ENCODE results near the gene OPALIN.

OPALIN gene, protein sequence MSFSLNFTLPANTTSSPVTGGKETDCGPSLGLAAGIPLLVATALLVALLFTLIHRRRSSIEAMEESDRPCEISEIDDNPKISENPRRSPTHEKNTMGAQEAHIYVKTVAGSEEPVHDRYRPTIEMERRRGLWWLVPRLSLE

GRCh38 chr10:96358851-96359540 is at the start of gene OPALIN:
Gene OPALIN, minus strand, starts transcription at chr10:96359002. Its CDS starts 106 bp downstream, at chr10:96358896.
- FAIRE-seq (no peak), DNase-seq (ENCODE audit: extremely low spot score, insufficient read length, low read depth) (no peak)

DNA sequence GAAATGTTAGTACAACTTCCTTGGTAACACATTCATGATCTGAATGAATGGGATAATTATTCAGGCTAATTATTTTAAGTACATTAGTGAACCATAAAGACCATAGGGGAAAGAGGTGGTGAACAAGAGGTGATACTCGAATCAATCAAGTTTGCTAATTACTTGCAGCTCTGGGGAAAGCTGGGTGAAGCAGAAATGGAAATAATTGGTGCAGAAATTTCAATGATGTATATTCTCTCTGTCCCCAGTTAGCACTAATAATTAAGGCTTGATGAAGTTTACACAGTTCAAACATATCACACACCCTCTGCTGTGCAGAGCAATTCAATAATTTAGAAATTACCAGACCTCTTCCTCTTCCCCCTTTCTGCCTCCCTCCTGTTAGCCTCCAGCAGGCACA is 49.4 kb upstream of the OPALIN start:
- no peak for FAIRE-seq
- DNase-seq (ENCODE audit: extremely low spot score, insufficient read length, low read depth) = no peak

DNA sequence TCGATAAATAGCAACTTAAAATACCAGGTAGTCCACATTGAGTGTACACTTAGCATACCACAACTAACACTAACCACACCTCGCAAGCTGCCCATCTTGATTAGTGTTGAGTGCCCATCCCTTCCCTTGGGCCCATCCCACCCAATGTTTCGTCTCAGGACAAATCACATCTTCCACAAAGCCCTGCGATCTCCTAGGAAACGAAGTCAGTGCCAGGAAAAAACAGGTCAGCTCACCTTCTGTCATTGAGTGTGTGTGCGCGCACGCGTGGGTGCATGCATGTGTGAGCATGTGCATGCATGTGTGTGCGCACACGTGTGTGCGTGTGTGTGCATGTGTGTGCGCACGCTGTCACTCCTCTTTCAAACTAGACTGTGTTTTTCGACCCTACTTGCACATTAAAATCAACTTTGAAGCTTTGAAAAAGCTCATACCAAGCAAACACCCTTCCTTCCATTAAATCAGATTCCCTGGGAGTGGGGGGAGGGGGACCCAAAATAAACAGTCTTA is 48.8 kb upstream of the OPALIN start:
- FAIRE-seq (no peak), DNase-seq (ENCODE audit: extremely low spot score, insufficient read length, low read depth) (no peak)

DNA sequence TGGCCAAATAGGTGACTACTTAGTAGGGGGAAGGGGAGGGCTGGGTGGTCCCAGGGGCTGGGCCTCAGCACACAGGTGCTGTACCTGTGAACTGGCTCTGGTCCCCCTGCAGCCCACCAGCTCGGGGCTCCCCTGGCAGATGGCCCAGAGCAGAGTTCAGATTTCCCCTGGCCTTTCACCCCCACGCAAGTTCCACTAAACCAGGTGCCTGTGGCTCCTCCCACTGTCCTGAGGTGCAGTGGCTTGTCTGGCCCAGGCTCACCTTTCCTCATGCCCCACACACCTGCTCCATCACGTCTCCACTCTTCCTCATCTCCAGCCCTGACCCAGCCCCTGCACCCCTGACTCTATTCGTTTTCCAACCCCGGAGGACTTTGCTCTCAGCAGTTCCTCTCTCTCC is 47.3 kb upstream of the OPALIN start:
- DNase-seq (ENCODE audit: extremely low spot score, insufficient read length, low read depth) (no peak), FAIRE-seq (no peak)

DNA sequence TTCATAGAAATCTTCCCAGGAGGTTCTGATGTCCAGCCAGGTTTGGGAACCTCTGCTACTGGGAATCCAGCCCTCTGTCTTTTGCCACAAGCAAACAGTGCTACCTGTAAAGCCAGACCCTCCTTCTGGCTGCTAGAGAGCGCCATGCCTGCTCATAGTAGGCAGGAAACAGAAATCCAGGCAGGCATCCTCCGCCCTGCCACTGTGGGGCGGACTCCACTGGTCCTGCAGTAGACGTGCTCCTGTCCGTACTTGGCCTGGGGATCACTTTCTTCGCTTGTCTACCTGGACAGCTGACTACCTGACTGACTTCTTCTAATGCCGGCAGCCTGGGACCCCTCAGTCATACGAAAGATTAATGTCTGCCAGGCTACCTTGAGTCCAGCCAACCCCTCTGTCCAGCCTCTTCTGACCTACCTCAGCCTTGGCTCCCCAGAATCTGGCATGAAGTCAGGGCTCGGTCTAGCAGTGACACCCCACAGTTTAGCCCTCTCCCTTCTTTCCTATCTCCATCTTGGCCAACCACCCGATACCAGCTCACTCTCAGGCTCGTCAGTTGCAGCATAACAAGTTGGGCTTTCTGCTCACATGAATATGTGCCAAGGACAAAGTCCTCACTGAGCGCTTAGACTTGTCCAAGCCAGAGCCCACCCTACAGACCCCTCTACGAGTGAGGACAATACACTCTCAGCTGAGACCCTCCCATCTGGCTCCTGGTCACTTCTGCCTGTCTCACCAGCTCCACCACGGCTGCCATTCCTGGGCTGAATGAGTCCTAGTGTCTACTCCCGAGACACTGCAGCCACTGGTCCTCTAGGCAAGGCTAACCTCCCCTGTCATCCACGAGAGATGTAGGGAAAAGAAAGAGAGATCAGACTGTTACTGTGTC is 43.9 kb upstream of the OPALIN start:
- FAIRE-seq = no peak

DNA sequence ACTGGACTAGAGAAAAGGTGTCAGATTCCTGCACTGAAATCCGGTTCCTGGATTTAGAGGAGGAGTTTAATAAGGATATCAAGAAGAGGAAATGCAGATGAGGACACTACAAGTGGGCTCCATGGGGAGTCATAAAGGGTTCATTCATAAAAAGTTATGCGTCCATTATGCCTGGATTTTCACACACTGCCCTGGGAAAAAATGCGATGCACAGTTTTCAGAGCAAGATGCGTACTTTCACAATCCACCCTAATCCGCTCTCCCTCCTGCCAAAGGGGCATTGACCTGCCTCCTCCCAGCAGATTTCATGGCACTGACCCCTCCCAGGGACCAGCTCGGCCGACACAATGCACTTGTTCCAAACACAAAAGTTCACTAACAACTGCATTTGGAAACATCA is 42.2 kb upstream of the OPALIN start:
- no peak for FAIRE-seq

More for the DNA sequence above, 43.9 kb upstream of the OPALIN start:
- no peak for DNase-seq (ENCODE audit: extremely low spot score, insufficient read length, low read depth)

GRCh38 chr10:96400465-96400864 is 41.7 kb upstream of the OPALIN start:
- DNase-seq (ENCODE audit: extremely low spot score, insufficient read length, low read depth) = no peak
- FAIRE-seq = no peak

More for the DNA sequence above, 42.2 kb upstream of the OPALIN start:
- no peak for DNase-seq (ENCODE audit: extremely low spot score, insufficient read length, low read depth)

DNA sequence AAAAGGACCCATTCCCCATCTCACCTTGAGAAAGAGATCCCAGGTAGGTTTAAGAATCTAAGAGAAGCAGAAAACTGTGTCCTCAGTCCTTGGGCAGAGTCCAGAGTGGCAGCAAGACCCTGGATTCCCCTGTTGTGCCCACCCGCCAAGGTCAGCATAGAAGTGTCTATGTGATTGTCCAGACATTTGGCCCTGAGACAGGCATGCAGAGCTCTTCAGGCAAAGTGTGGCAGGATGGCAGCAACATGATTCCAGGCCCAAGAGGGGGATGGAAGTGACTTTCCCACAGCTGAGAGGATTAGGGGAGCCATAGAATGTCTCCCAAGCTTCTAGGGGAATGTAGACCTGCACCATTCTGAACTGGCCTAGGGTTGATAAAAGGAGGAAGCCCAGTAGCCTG is 39.1 kb upstream of the OPALIN start:
- FAIRE-seq = no peak

DNA sequence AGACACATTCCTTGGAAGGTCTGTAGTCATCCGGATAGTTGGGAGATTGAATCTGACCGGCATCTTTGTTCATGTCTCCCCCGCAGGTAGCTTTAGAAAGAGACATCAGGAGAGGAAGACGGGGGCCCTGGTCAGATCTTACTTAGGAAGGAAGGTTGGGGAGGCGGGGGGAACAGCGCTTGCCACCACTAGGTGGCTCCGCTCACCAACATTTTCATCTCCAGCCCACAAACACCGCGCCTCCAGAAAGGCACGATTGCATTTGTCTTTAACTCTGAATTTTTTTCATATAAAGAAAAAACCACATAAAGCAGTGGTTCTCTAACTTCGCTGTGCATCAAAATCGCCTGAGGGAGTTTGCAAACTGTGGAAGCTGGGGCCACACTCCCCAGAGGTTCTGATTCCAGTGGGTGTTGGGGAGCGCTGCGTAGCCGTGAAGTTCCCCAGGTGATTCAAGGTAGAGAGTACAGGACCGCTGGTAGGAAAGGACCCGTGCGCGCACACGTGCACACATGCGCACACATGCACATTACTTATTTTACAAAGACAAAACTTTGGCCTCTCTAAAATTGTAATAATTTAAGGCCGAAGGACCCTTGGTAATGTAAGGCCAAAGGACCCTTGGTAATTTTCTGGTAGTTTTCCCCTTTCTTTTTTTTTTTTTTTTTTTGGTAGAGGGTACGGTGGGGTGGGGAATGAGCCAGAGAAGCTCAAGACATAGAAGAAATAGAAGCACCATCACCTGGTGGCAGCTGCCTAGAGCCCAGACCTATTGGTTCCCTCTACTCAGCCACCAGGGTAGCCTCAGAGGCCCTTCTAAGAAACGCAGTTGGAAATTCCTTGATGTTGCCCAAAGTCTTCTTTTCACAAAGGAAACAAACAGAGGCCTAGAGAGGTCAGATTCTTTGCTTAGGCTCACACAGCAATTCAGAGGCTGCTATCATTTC is 37.4 kb upstream of the OPALIN start:
- DNase-seq (ENCODE audit: extremely low spot score, insufficient read length, low read depth) (peak; percentile 68), FAIRE-seq (peak; percentile 81)

More for the DNA sequence above, 39.1 kb upstream of the OPALIN start:
- no peak for DNase-seq (ENCODE audit: extremely low spot score, insufficient read length, low read depth)

DNA sequence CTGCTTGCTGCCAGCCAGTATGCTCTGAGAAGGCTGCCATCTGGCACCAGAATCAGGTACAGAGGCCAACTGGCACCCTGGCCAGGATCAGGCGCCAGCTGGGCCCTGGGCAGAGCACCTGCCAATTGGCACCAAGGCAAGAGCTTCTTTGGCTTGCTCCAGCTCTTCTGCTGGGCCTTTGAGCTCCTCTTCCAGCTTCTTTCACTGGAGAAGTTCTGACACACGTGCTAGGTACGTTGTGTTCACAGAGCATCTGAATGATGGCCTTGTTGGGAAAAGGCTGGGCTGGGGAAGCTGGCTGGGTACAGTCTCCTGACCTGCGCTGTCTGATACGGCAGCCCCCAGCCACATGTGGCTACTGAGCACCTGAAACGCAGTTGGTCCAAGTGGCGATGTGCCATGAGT is 31.7 kb upstream of the OPALIN start:
- no peak for DNase-seq (ENCODE audit: extremely low spot score, insufficient read length, low read depth)

GRCh38 chr10:96389785-96390184 is 31.0 kb upstream of the OPALIN start:
- FAIRE-seq (no peak), DNase-seq (ENCODE audit: extremely low spot score, insufficient read length, low read depth) (no peak)

More for the DNA sequence above, 31.7 kb upstream of the OPALIN start:
- no peak for FAIRE-seq

DNA sequence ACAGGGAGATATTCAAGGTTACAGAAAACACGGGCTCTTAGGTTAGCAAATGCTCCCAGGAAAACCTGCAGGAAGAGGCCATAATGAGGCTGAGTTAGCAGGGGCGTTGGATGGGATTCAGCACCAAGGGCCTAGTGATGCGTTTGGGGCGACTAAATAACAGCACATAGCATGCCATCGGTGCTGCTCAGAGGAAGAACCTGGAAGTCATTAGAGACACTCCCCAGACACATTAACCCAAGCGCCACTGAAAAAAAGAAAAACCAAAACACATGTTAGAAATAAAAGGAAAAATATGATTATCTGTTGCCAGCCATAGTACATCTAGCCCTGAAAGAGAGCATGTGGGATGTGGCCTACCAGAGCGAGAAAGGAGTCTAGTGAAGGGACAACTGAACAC is 28.8 kb upstream of the OPALIN start:
- FAIRE-seq (no peak), DNase-seq (ENCODE audit: extremely low spot score, insufficient read length, low read depth) (no peak)

DNA sequence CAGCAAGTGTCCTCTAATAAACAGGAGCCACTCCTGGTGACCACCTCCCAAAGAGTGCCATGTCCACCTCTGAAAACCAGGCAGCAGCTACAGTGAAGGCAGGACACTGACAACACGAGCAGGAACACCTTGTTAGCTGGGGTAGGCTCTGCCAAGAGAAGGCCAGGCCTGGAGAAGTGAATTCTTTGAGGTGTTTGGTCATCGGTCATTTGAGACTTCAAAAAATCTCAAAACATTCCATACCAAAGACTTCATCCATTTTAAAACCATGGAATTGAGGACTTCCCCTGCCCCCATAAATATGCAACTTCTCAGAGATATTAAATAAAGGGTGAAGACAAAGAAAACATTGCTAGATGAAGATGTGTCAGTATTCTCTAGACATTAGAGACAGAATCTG is 28.4 kb upstream of the OPALIN start:
- FAIRE-seq (no peak), DNase-seq (ENCODE audit: extremely low spot score, insufficient read length, low read depth) (no peak)

- DNase-seq (ENCODE audit: extremely low spot score, insufficient read length, low read depth) = no peak
- FAIRE-seq = no peak
Measured at GRCh38 chr10:96384506-96384905, 25.7 kb upstream of the OPALIN start.

- FAIRE-seq (no peak), DNase-seq (ENCODE audit: extremely low spot score, insufficient read length, low read depth) (no peak)
Measured at GRCh38 chr10:96380821-96381220, 22.0 kb upstream of the OPALIN start.

DNA sequence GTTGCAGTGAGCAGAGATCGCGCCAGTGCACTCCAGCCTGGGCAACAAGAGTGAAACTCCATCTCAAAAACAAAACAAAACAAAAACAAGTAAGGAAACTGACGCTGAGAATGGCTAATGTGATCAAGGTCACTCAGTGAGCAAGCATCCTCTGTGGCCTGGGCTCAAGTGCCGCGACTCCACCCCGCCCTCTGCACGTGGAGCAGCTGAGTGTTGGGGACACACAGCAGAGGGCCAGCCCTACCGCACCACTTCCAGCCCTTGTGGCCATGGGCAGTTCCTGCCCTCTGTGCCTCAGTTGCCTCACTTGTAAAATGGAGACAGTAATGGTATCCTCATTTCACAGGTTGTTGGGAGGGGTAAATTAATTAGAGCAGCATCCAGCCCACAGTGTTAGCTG is 21.0 kb upstream of the OPALIN start:
- DNase-seq (ENCODE audit: extremely low spot score, insufficient read length, low read depth) = no peak
- no peak for FAIRE-seq

DNA sequence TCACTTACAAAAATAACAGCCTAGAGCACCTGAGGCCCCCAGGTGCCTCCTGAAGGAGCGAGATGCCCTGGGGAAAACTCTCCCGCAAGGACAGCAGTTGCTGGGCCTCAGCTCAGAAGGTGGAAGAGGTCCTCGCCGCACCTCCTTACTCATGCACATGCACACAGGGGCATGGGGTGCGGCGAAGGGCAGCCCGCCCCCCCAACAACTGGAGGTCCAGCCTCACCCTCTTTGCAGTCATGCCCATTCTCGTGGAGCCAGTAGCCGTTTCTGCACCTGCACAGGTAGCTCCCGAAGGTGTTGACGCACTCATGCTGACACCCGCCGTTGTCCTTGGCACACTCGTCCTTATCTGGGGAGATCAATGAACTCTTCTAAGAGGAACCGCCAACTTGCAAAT is 19.9 kb upstream of the OPALIN start:
- no peak for DNase-seq (ENCODE audit: extremely low spot score, insufficient read length, low read depth)
- FAIRE-seq = no peak

GRCh38 chr10:96377816-96378294 is 19.1 kb upstream of the OPALIN start:
- FAIRE-seq = no peak
- no peak for DNase-seq (ENCODE audit: extremely low spot score, insufficient read length, low read depth)

GRCh38 chr10:96376483-96376882 is 17.7 kb upstream of the OPALIN start:
- FAIRE-seq = peak; percentile 70
- DNase-seq (ENCODE audit: extremely low spot score, insufficient read length, low read depth) = peak; percentile 36

Measured in GM18507 (cell line).